B cell (primary cell): Measurements from ENCODE around the gene NAB1. TPM values are rescaled to one million over a fixed set of nuclear protein-coding genes. Genes with fewer than 3 reads are reported as not detected.

ENCODE experiments used
- ATAC-seq: fragments of 200-7000 bp; cut with Tn5 transposase; one replicate; pipeline ENCODE4 v1.10.0; 2021; ENCODE audit warnings: low read depth, mild to moderate bottlenecking, moderate number of reproducible peaks, moderate library complexity
- CTCF ChIA-PET: fragments of 350-600 bp; sonication (Branson Sonifier 250); formaldehyde crosslinking; loops from one replicate; lab custom pipeline; 2021; ENCODE audit warnings: antibody characterized with exemption, inconsistent platforms; lab: Charles Lee
- POLR2A ChIA-PET: fragments of 350-600 bp; sonication (Branson Sonifier 250); formaldehyde crosslinking; loops from one replicate; lab custom pipeline; 2021; ENCODE audit warnings: antibody characterized with exemption; lab: Charles Lee
- DNase-seq: peaks from one replicate; pipeline ENCODE4 v3.0.0; 2013
- H2AFZ ChIP-seq: 2 replicates; pipeline ENCODE4 v1.6.1; 2012; ENCODE audit warnings: mild to moderate bottlenecking, low read depth, low read length; ENCODE audit not compliant: insufficient read depth, poor library complexity, severe bottlenecking
- H3K27ac ChIP-seq, 2 donors: 1 replicate in 1 of 2; 2 replicates in 1 of 2; pipeline ENCODE4 v1.5.1; 2012 to 2013; ENCODE audit warnings: low read length in 2 of 2, mild to moderate bottlenecking in 2 of 2, moderate library complexity in 1 of 2
- H3K27me3 ChIP-seq, 4 experiments: fragments of 200-600 bp in 1 of 4; sonication (generic) in 1 of 4; replicated peaks in 1 of 4; 1 replicate in 2 of 4; 2 replicates in 2 of 4; pipeline versions ENCODE4 v1.6.1 to v1.7.0; 2013 to 2016; ENCODE audit warnings: low read length in 3 of 4, mild to moderate bottlenecking in 2 of 4, mixed read lengths in 1 of 4, moderate library complexity in 1 of 4; ENCODE audit not compliant: insufficient read depth in 4 of 4, control insufficient read depth in 3 of 4; ENCODE audit errors: control extremely low read depth in 1 of 4
- H3K36me3 ChIP-seq, 2 experiments: replicated peaks in 1 of 2; 1 replicate in 1 of 2; 2 replicates in 1 of 2; pipeline versions ENCODE4 v1.6.1 to v1.7.1; 2013; ENCODE audit warnings: low read length in 1 of 2; ENCODE audit not compliant: insufficient read depth in 2 of 2, control insufficient read depth in 1 of 2; ENCODE audit errors: control extremely low read depth in 1 of 2, extremely low read depth in 1 of 2
- H3K4me1 ChIP-seq, 2 donors: fragments of 200-600 bp in 1 of 2; sonication (generic) in 1 of 2; 1 replicate in 1 of 2; 2 replicates in 1 of 2; pipeline versions ENCODE4 v1.5.1 to v1.6.1; 2013 to 2017; ENCODE audit warnings: low read length in 2 of 2; ENCODE audit not compliant: control insufficient read depth in 2 of 2, insufficient read depth in 2 of 2
- H3K4me2 ChIP-seq: replicated peaks from 2 replicates; pipeline ENCODE3; 2012; ENCODE audit warnings: mild to moderate bottlenecking, low read depth, low read length; ENCODE audit not compliant: poor library complexity, severe bottlenecking
- H3K4me3 ChIP-seq, 5 experiments: fragments of 200-600 bp in 1 of 5; sonication (generic) in 1 of 5; 1 replicate in 3 of 5; 2 replicates in 2 of 5; pipeline versions ENCODE4 v1.5.1 to v1.7.0; 2011 to 2016; ENCODE audit warnings: low read length in 4 of 5, mild to moderate bottlenecking in 4 of 5, low read depth in 2 of 5, control low read depth in 1 of 5, moderate library complexity in 1 of 5; ENCODE audit not compliant: insufficient read depth in 1 of 5; ENCODE audit errors: control extremely low read depth in 1 of 5, extremely low read depth in 1 of 5
- H3K79me2 ChIP-seq: fragments of 200-600 bp; sonication (generic); one replicate; pipeline ENCODE4 v1.6.0; 2016; ENCODE audit warnings: low read length; ENCODE audit not compliant: control insufficient read depth, insufficient read depth
- H3K9ac ChIP-seq: fragments of 200-600 bp; sonication (generic); 2 replicates; pipeline ENCODE4 v1.6.1; 2017; ENCODE audit warnings: mild to moderate bottlenecking, low read length, moderate library complexity
- H3K9me3 ChIP-seq, 3 donors: one replicate each; pipeline versions ENCODE4 v1.6.1 to v1.7.1; 2013; ENCODE audit warnings: low read length in 2 of 3; ENCODE audit not compliant: control insufficient read depth in 2 of 3, insufficient read depth in 1 of 3; ENCODE audit errors: control extremely low read depth in 1 of 3
- H4K20me1 ChIP-seq: 2 replicates; pipeline ENCODE4 v1.6.0; 2012; ENCODE audit warnings: mild to moderate bottlenecking, low read length; ENCODE audit not compliant: insufficient read depth, control insufficient read depth, poor library complexity, severe bottlenecking
- H3K27ac Mint-ChIP-seq: one replicate; pipeline ENCODE4 v1.8.0; 2021; ENCODE audit warnings: mixed read lengths
- H3K27me3 Mint-ChIP-seq: one replicate; pipeline ENCODE4 v1.8.0; 2021; ENCODE audit warnings: mixed read lengths
- H3K4me1 Mint-ChIP-seq: one replicate; pipeline ENCODE4 v1.8.0; 2021; ENCODE audit warnings: mixed read lengths
- H3K4me3 Mint-ChIP-seq: one replicate; pipeline ENCODE4 v1.8.0; 2021; ENCODE audit warnings: mixed read lengths
- H3K9me3 Mint-ChIP-seq: one replicate; pipeline ENCODE4 v1.8.0; 2022; ENCODE audit warnings: mixed read lengths; ENCODE audit not compliant: insufficient read depth
- EZH2 ChIP-seq: IDR thresholded peaks from 2 replicates; pipeline ENCODE4 v1.6.1; 2012; ENCODE audit warnings: borderline replicate concordance, low read depth, mild to moderate bottlenecking, moderate library complexity, low read length; ENCODE audit not compliant: insufficient read depth, poor library complexity, severe bottlenecking
- WGBS: methylation state at CpG from one replicate; pipeline ENCODE4 v1.1.5; 2013; ENCODE audit warnings: missing lambda C conversion rate; ENCODE audit not compliant: insufficient coverage; 5-methylcytosine and 5-hydroxymethylcytosine counted together
- intact Hi-C: fragments of 100-400 bp; cut with micrococcal nuclease; formaldehyde crosslinking; loops from one replicate; pipeline ENCODE4 v1.10.0; 2022
- polyA plus RNA-seq: library from polyadenylated mRNA; depleted of rRNA; stranded (reverse); fragments of >200 nt; gene quantifications from 2 replicates; pipeline ENCODE4 v1.2.3, GENCODE V29; 2012
- total RNA-seq, 2 donors: library from RNA; stranded (reverse); fragments of 120-200 nt in 1 of 2; gene quantifications; 1 replicate in 1 of 2; 2 replicates in 1 of 2; pipeline versions ENCODE4 v1.2.3 to v1.2.4, GENCODE V29; 2013 to 2022
- TF ChIP-seq, protein P1 (sequence below): fragments of 200-600 bp; IDR thresholded peaks from one replicate; pipeline ENCODE4 v1.8.0; 2022; ENCODE audit warnings: antibody characterized with exemption, mild to moderate bottlenecking

The NAB1 gene
- total and polyA plus RNA-seq, 2 donors (not counting 1 experiment from before 2014, with no cell fraction given) = 6.3 to 24.9 TPM

- Mint-ChIP-seq H3K27ac (no peak overlapping the region), H3K27me3 (peaks cover 3% of the 10 kb centered on the region), H3K4me3 (no peak overlapping the region), H3K9me3 (no peaks in the 10 kb centered on the region), H3K4me1 (peaks cover 1% of the 10 kb centered on the region)
- 90% methylated on average over 3 of the region's 3 CpGs for WGBS
- ChIA-PET POLR2A (no interaction called here), CTCF (no interaction called here)
- Histone ChIP-seq H3K4me1 (no peaks in the 10 kb centered on the region), H3K27me3 (no peaks in the 10 kb centered on the region), H3K79me2 (no peaks in the 10 kb centered on the region), H3K4me2 (no peak overlapping the region), H2AFZ (no peak overlapping the region), H3K9ac (no peak overlapping the region), H4K20me1 (no peaks in the 10 kb centered on the region), H3K9me3 (no peaks in the 10 kb centered on the region), H3K4me3 (no peak overlapping the region), H3K27ac (no peak overlapping the region), H3K36me3 (no peaks in the 10 kb centered on the region)
- intact Hi-C loops = no loop called here
- ATAC-seq (no peak), DNase-seq (no peak)
- TF ChIP-seq EZH2 = no peak
- TF ChIP-seq, protein P1, sequence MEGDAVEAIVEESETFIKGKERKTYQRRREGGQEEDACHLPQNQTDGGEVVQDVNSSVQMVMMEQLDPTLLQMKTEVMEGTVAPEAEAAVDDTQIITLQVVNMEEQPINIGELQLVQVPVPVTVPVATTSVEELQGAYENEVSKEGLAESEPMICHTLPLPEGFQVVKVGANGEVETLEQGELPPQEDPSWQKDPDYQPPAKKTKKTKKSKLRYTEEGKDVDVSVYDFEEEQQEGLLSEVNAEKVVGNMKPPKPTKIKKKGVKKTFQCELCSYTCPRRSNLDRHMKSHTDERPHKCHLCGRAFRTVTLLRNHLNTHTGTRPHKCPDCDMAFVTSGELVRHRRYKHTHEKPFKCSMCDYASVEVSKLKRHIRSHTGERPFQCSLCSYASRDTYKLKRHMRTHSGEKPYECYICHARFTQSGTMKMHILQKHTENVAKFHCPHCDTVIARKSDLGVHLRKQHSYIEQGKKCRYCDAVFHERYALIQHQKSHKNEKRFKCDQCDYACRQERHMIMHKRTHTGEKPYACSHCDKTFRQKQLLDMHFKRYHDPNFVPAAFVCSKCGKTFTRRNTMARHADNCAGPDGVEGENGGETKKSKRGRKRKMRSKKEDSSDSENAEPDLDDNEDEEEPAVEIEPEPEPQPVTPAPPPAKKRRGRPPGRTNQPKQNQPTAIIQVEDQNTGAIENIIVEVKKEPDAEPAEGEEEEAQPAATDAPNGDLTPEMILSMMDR = no peak
Measured at GRCh38 chr2:190726255-190726654, 77.4 kb downstream of the NAB1 start.

GRCh38 chr2:190736355-190736754 is 87.5 kb downstream of the NAB1 start:
- H3K4me1 Mint-ChIP-seq = no peaks in the 10 kb centered on the region
- H3K27me3 Mint-ChIP-seq = peaks cover 3% of the 10 kb centered on the region
- no peak for DNase-seq
- no peak for TF ChIP-seq EZH2
- TF ChIP-seq, protein P1 = no peak
- Histone ChIP-seq H3K9ac (no peak overlapping the region), H3K4me2 (no peak overlapping the region), H3K9me3 (no peaks in the 10 kb centered on the region), H4K20me1 (no peaks in the 10 kb centered on the region), H2AFZ (no peak overlapping the region), H3K79me2 (no peaks in the 10 kb centered on the region), H3K27me3 (no peaks in the 10 kb centered on the region), H3K27ac (no peak overlapping the region), H3K4me1 (no peaks in the 10 kb centered on the region), H3K4me3 (no peak overlapping the region), H3K36me3 (no peaks in the 10 kb centered on the region)
- ChIA-PET POLR2A (no interaction called here), CTCF (interaction anchor here (0.7 kb wide), 1 partner anchor 24 kb away, joined by 4 read pairs; no protein-coding TSS in a partner anchor)
- H3K4me3 Mint-ChIP-seq = no peak overlapping the region
- no peak for ATAC-seq
- WGBS = 95% methylated on average over 5 of the region's 8 CpGs
- H3K27ac Mint-ChIP-seq = no peak overlapping the region
- intact Hi-C loops = no loop called here
- no peaks in the 10 kb centered on the region for H3K9me3 Mint-ChIP-seq
